DMS 273 treated with DMSO at 0.1 percent for 48 hours (cell line): ENCODE data around the gene CERK.
"Not testable (repeated sequence)": the region's sequence is repeated elsewhere in the genome, so short reads cannot be mapped to it uniquely, and the experiment has no call there.

ENCODE experiments used
- DNase-seq: peaks from one replicate; lab custom pipeline; 2025; lab: John Stamatoyannopoulos, UW

The CERK gene

DNA sequence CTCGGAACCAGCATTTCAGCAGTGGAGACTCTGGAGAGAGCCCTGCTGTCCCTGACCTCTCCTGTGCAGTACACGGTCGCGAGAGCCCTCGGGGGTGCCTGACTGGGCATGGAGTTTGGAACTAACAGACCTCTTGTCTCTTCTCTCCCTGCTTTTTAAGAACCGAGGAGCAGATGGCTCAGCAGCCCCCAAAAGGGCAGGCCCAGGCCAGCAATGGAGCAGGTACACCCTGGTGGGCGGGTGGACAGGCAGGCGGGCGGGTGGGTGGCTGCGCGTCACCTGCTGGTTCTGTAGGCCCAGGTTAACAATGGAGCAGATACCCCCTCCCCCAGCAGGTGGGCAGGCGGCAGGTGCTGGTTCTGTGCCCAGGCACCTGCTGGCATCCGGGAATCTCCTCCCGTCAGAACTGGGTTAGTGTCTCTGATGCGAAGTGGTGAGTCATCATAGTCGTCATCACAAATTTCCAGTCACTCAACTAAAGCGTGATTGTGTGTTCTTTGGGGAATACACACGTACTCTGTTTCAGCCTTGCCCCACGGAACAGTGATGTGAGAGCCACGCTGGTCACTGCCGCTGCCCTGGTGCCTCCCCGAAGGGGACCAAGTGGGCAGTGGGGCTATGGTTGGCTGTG lies 76.7 kb downstream of the CERK start:
- DNase-seq, result no peak

- peak; percentile 93 for DNase-seq
Observed at GRCh38 chr22:46660604-46661201, 77.3 kb downstream of the CERK start.

GRCh38 chr22:46659791-46660186 lies 78.3 kb downstream of the CERK start:
- DNase-seq, result no peak

DNA sequence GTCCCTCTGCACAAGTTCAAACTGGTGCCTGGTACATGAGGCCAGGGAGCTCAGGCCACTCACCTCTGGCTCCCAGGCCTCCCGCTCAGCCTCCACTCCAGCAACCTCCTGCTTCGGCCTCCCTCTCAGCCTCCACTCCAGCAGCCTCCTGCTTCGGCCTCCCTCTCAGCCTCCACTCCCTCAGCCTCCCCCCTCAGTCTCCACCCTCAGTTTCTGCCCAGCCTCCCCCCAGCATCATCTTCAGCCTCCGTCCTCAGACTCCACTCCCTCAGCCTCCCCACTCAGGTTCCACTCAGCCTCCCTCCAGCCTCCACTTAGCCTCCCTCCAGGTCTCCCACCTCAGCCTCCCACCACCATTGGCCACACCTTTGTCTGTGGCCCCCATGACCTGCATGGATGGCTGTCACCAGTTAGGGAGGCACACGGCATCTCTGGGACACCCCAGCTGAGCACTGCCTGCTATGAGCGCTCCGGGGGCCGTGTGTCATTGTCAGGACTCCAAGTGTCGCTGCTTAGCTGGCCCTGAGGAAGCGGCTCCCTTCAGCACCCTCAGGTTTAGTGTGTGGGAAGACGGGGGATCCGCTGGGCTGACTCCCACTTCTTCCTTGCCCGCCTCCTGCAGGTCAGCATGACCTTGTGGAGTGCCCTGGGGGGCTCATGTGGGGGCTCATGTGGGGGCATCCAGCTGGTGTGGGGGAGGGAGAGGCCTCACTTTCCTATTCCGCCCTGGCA lies 78.8 kb downstream of the CERK start:
- DNase-seq, result no peak

DNA sequence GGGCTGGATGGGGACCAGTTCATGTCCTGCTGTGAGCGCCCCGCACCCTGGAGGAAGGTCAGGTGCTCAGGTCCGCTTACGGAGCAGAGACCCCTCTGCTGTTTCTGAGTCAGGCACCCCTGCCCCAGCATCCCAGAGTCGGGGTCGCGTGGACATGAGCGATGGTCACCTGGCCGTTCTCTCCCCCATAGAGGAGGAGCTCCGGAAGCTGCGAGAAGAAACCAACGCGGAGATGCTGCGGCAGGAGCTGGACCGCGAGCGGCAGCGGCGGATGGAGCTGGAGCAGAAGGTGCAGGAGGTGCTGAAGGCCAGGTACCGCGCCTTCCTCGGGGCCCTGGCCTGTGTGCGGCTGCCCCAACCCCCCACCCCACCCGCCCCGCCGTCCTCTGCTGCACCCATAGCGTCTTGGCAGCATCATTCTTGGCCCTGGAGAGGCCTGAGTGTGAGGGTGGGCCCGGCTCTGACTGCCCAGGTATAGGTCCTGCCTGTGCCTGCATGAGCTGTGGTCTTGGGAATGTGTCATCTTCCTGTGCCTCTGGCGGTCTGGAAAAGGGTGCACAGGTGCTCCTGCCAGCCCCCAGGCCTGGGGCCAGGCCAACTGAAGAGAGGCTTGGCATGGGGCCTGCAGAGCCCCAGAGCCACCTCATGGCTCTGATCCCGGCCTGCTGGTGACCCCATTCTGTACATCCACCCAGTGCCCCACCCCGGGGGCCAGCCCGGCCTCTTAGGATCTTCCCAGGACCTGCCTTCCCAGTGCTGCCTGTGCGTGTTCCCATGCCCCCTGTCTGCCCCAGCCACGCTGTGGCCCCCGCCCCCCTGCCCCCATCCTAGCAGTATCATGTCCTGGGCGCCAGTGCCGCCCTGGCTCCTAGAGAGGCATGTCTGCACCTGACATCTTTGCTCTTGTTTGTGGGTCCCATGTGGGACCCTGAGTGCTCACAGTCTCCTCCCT lies 79.8 kb downstream of the CERK start:
- DNase-seq, result no peak

DNA sequence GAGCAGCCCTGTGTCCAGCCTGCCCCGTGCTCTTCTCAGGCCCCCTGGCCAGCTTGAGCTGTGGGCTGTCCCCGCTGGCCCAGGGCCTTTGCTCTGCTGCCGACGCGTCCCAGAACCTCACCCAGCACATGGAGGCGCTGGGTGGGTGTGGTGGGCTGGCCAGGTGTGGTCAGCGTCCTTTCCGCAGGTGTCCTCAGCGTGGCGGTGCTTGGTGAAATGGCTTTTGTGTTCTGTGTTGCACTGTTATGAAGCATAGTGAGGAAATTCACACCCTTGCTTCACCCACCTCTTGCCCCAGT lies 80.4 kb downstream of the CERK start:
- no peak for DNase-seq

- DNase-seq, result no peak
Observed at GRCh38 chr22:46656856-46657654, 81.0 kb downstream of the CERK start.

- DNase-seq, result no peak
Observed at GRCh38 chr22:46655861-46656608, 82.0 kb downstream of the CERK start.

DNA sequence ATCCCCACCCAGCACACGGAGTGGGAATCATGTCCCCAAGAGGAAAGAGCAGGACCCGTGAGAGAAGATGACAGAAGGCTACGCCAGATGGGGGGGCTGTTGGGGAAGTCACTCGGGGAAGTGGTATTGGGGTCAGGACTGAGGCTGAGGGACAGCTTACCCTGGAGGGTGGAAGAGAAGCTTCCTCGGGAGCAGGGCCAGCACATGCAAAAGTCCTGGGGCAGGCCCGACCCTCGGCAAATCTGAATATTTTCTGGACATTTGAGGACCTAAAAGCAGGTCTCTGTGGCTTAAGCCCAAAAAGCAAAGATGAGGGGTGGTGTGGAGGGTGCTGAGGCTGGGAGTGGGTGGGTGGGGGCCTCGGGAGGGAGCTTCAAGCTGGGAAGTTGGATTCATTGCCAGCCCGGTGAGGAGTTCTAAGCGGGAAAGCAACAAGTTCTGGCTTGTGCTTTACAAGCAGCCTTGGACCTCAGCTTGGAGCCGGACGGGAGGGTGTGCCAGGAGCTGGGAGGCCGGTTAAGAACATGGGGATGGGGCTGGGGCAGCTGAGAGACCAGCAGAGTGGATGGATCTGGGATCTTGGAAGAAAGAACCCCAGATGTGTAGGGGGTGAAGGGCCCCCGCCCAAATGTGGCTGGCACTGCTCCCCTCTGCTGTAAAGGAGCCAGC lies 83.0 kb downstream of the CERK start:
- no peak for DNase-seq

DNA sequence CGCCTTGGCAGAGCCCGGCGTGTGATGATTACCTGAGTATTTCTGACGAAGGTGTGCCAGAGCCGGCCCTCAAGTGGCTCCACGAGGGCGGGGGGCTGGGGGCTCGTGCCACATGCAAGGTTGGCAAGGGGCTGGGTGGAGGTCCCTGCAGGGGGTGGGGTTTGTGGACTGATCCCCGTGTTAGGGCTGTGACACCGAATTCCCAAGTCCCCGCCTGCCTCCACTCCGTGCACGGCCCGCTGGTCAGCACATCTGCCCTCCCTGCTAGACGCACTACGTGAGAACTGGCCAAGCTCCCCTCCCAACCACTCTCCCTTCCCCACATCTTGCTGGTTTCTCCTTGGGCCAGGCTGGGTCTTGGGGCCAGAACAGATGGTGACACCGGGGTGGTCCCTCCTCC lies 83.6 kb downstream of the CERK start:
- DNase-seq, result no peak

DNA sequence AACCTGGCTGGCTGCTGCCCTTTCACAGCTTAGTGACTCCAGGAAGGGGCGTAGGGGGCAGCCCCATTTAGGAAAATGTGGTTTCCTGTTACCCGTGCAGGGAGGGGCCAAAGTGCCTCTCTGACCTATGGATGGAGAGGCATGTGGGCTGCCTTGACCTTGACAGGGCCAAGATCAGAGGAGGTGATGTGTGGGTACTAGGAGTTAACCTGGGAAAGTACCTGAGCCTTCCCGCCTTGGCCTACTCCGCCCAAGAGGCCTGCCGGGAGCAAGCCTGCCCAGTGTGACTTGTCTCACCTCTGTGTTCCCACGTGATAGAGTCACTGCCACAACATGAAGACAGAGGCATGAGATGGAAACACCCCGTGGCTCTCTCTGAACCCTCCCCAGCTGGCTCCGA lies 84.5 kb downstream of the CERK start:
- DNase-seq, result no peak

GRCh38 chr22:46652847-46653331 lies 85.2 kb downstream of the CERK start:
- peak; percentile 50 for DNase-seq

DNA sequence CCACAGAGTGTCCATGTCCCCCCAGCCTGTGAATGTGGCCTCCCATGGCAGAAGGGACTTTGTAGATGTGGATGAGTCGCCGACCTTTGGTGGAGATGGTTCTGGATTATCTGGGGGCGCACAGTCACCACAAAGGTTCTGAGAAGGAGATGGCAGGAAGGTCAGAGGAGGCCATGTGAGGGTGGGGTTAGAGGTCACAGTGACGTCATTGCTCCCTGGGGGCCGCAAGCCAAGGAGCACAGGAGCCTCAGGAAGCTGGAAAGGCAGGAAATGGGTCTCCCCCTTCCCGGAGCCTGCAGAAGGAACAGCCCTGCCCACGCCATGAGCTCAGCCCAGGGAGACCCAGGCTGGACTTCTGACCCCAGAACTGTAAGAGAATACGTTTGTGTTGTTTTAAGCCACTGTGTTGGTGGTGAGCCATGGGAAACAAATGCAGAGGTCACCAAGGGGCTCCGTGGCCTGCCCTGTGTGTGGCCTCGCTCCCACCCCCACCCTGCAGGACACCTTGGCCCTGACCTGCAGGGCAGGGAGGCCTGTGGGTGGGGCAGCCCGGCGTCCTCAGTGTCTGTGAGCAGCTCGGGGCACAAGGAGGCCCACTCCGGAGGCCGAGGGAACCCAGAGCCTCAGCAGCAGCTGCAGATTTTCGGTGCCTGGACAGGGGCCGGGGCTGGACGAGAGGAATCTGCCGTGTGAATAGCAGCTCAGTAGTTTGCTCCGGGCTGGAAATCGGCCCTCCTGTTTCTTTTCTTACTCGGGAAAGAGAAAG lies 85.8 kb downstream of the CERK start:
- no peak for DNase-seq

DNA sequence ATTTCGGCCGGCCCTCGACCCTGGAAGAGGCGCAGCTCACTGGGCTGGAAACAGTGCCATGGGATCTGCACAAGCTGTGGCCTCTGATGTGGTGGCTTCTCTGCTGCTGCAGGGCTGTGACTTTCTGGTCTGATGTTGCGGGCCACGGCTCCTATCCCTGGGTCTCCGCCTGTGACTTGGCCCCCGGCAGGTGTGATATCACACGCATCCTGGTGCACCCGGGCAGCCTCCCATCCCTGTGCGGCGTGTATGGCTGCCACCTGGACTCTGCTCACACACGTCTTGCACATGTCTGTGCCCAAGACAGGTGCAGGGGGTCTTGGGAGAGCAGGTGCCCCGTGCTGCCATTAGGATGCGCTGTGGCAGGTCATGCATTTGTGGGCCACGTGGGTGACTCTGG lies 86.7 kb downstream of the CERK start:
- no peak for DNase-seq

DNA sequence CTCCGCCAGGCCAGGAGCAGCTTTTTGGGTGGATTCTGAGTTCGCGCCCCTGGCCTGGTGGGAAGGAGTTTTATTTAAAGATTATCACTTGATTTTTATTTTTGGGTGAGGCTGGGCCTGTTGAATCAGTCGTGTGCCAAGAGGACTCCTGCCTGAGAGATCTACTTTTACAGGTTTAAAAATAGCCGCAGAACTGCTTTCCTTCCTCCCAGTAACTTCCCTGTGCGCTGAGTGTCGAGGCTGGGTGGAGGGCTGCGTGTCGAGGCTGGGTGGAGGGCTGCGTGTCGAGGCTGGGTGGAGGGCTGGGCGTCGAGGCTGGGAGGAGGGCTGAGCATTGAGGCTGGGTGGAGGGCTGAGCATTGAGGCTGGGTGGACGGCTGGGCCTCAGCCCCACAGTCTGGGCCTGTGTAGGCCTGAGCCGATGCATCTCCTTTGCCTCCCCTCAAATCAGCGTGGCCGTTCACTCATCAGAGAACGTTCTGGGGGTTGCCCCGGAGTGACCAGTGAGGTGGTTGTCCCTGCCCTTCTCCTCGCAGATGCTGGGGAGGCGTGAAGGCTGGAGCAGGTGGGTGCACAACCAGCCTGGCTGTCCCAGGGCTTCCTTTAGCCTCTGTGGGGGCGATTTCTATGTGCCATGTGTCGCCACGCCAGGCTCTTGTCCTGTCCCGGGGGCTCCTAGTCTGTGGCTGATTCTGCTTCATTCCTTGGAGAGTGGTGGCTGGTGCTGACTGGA lies 87.8 kb downstream of the CERK start:
- DNase-seq, result no peak

GRCh38 chr22:46649141-46650077 lies 88.6 kb downstream of the CERK start:
- peak; percentile 82 for DNase-seq

GRCh38 chr22:46648225-46648820 lies 89.7 kb downstream of the CERK start:
- not testable (repeated sequence) for DNase-seq
